Omental fat pad (tissue), 4 donors: ENCODE data around the gene CREB3. TPM values are rescaled to one million over a fixed set of nuclear protein-coding genes. Genes with fewer than 3 reads are reported as not detected.
A peak's percentile ranks its signal among the peaks of the same experiment; 100 is the strongest.

Source experiments
- ATAC-seq: fragments of 150-250 bp; one replicate; pipeline ENCODE4 v1.9.1; 2016; ENCODE audit warnings: mild to moderate bottlenecking, moderate library complexity; ENCODE audit not compliant: low FRiP score
- DNase-seq: peaks from one replicate; pipeline ENCODE4 v3.0.0-alpha.2; 2019; ENCODE audit warnings: low spot score
- CTCF ChIP-seq, 3 donors: fragments of 450-650 bp; IDR thresholded peaks; one replicate each; pipeline ENCODE4 v1.5.1; 2016 to 2017; ENCODE audit warnings: antibody characterized with exemption in 3 of 3, mild to moderate bottlenecking in 3 of 3, moderate library complexity in 2 of 3
- total RNA-seq, 4 donors: library from RNA; depleted of rRNA; stranded (reverse); fragments of >200 nt; gene quantifications; one replicate each; pipeline ENCODE4 v1.1.0, GENCODE V29; 2016

The CREB3 gene
- total RNA-seq, 4 donors from 2014 or later = 43.2 to 48.3 (median 45.8) TPM

- no peak for DNase-seq
- no peak for ATAC-seq
- no peak for TF ChIP-seq CTCF (IDR thresholded peaks at IDR 0.05)
Observed at GRCh38 chr9:35691757-35692301, 40.6 kb upstream of the CREB3 start.

- TF ChIP-seq CTCF (IDR thresholded peaks at IDR 0.05) = no peak
- ATAC-seq (no peak), DNase-seq (no peak)
Observed at GRCh38 chr9:35695943-35696401, 36.5 kb upstream of the CREB3 start.

- no peak for TF ChIP-seq CTCF (IDR thresholded peaks at IDR 0.05)
- DNase-seq = no peak
- ATAC-seq = peak; percentile 71
Observed at GRCh38 chr9:35696520-35697215, 35.8 kb upstream of the CREB3 start.

- no peak for ATAC-seq
- DNase-seq = no peak
- no peak for TF ChIP-seq CTCF (IDR thresholded peaks at IDR 0.05)
Observed at GRCh38 chr9:35697486-35697885, 35.0 kb upstream of the CREB3 start.

GRCh38 chr9:35698231-35698630 is 34.2 kb upstream of the CREB3 start:
- no peak for ATAC-seq
- no peak for DNase-seq
- TF ChIP-seq CTCF (IDR thresholded peaks at IDR 0.05) = no peak

- DNase-seq (no peak), ATAC-seq (no peak)
- no peak for TF ChIP-seq CTCF (IDR thresholded peaks at IDR 0.05)
Observed at GRCh38 chr9:35700031-35700430, 32.4 kb upstream of the CREB3 start.

- ATAC-seq (no peak), DNase-seq (no peak)
- TF ChIP-seq CTCF (IDR thresholded peaks at IDR 0.05) = no peak
Observed at GRCh38 chr9:35700942-35701341, 31.5 kb upstream of the CREB3 start.
